Astrocyte (in vitro differentiated cells and primary cell): ENCODE measurements around the gene BRF1.

Source experiments
- EZH2 ChIP-seq: IDR thresholded peaks from 2 replicates; pipeline ENCODE4 v1.6.1; 2012; ENCODE audit warnings: mild to moderate bottlenecking, low read length, inconsistent platforms; ENCODE audit not compliant: insufficient read depth
- TF ChIP-seq, protein P1 (sequence below): IDR thresholded peaks from 2 replicates; pipeline ENCODE4 v1.5.1; 2011; ENCODE audit warnings: low read depth, mild to moderate bottlenecking, inconsistent platforms, low read length, moderate library complexity; ENCODE audit not compliant: insufficient read depth

DNA sequence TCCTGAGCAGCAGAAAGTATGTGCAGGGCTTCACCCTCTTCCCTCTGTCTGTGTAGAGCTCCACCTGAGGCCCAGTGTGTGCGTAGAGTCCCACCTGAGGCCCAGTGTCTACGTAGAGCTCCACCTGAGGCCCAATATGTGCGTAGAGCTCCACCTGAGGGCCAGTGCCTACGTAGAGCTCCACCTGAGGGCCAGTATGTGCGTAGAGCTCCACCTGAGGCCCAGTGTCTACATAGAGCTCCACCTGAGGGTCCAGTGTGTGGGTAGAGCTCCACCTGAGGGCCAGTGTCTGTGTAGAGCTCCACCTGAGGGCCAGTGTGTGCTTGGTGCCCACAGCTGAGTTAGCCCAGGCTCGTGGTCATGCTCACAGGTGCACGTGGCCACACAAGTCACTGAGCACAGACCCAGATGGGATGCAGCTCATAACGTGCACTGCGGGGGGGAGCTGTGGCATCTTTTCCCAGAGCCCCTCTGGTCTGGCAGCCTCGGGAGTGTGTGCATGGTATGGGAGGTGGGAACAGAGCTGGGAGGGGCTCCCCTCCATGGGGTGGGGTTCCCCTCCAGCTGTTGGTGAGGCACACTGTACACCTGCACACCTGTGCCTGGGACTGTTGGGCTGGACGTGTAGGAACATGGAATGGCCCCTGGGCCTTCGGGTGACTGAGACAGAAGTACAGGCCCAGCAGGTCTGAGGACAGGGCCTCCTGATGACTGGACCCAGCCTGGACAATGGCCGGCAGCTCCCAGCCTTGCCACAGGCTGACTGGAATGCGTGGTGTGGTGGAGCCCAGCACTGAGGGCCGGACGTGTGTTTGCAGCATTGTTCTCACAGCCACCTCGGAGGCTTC lies 33.8 kb upstream of the BRF1 start:
- TF ChIP-seq, protein P1, sequence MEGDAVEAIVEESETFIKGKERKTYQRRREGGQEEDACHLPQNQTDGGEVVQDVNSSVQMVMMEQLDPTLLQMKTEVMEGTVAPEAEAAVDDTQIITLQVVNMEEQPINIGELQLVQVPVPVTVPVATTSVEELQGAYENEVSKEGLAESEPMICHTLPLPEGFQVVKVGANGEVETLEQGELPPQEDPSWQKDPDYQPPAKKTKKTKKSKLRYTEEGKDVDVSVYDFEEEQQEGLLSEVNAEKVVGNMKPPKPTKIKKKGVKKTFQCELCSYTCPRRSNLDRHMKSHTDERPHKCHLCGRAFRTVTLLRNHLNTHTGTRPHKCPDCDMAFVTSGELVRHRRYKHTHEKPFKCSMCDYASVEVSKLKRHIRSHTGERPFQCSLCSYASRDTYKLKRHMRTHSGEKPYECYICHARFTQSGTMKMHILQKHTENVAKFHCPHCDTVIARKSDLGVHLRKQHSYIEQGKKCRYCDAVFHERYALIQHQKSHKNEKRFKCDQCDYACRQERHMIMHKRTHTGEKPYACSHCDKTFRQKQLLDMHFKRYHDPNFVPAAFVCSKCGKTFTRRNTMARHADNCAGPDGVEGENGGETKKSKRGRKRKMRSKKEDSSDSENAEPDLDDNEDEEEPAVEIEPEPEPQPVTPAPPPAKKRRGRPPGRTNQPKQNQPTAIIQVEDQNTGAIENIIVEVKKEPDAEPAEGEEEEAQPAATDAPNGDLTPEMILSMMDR: no peak
- TF ChIP-seq EZH2: no peak
